ENCODE measurements around the gene LAMC1.

GRCh38 chr1:183150445-183150844 lies 127.2 kb downstream of the LAMC1 start:
- TF ChIP-seq POLR2A (IDR thresholded peaks at IDR 0.05; ENCODE audit: low read length) (no peak), GATA1 (IDR thresholded peaks at IDR 0.05; ENCODE audit: low read depth, low read length) (no peak)

All from erythroblast (primary cell).